ENCODE measurements around the gene EGLN3.

GRCh38 chr14:33986804-33987203, 35.9 kb upstream of the EGLN3 start:
- no peak for TF ChIP-seq CTCF (conservative IDR thresholded peaks at IDR 0.05)
- TF ChIP-seq ZFX (IDR thresholded peaks at IDR 0.05): no peak

Data from C4-2B (cell line).